H1 (cell line): Measurements from ENCODE around the gene ANKLE1. TPM values are rescaled to one million over a fixed set of nuclear protein-coding genes. Genes with fewer than 3 reads are reported as not detected.

Experiments used
- BACH1 ChIP-seq: IDR thresholded peaks from 2 replicates; pipeline ENCODE4 v1.6.1; 2012; ENCODE audit warnings: low read length, improper control_type of control experiment
- CHD2 ChIP-seq: IDR thresholded peaks from 2 replicates; pipeline ENCODE4 v1.6.1; 2012; ENCODE audit warnings: low read length, improper control_type of control experiment
- KDM5A ChIP-seq: fragments of 200-600 bp; IDR thresholded peaks from 2 replicates; pipeline ENCODE4 v1.7.1; 2012; ENCODE audit warnings: mild to moderate bottlenecking, low read length, inconsistent platforms, mixed read lengths
- polyA plus RNA-seq, 7 experiments: library from polyadenylated mRNA; depleted of rRNA in 3 of 7; stranded (reverse) in 5 of 7; unstranded in 2 of 7; fragments of >200 nt in 5 of 7; fragments of 200-250 nt in 2 of 7; gene quantifications; 1 replicate in 5 of 7; 2 replicates in 1 of 7; 4 replicates in 1 of 7; pipeline versions ENCODE4 v1.2.1 to v1.2.3, GENCODE V29; 2011 to 2013; ENCODE audit warnings: missing spikeins in 2 of 7, mixed read lengths in 2 of 7
- total RNA-seq: library from RNA; stranded (reverse); fragmentation: NEBNext Ultra II Directional; extraction: Animal tissue kit (Norgen Biotek cat#: 25700); gene quantifications from 2 replicates; pipeline ENCODE4 v1.2.1, GENCODE V29; 2021
- TF ChIP-seq, protein P1 (sequence below): fragments of 300-600 bp; sonication (generic); IDR thresholded peaks from 2 replicates; pipeline ENCODE4 v1.7.1; 2012; ENCODE audit warnings: low read length, moderate library complexity, mild to moderate bottlenecking, inconsistent platforms; ENCODE audit not compliant: insufficient replicate concordance
- TF ChIP-seq, protein P2 (sequence below): IDR thresholded peaks from 2 replicates; pipeline ENCODE4 v1.6.1; 2011; ENCODE audit warnings: low read length, improper control_type of control experiment

ANKLE1 gene
- total and polyA plus RNA-seq, 2 of the 8 experiments (the other 6 are each of a cell fraction or from before 2014, with no cell fraction given): 6.1 to 9.6 TPM

DNA sequence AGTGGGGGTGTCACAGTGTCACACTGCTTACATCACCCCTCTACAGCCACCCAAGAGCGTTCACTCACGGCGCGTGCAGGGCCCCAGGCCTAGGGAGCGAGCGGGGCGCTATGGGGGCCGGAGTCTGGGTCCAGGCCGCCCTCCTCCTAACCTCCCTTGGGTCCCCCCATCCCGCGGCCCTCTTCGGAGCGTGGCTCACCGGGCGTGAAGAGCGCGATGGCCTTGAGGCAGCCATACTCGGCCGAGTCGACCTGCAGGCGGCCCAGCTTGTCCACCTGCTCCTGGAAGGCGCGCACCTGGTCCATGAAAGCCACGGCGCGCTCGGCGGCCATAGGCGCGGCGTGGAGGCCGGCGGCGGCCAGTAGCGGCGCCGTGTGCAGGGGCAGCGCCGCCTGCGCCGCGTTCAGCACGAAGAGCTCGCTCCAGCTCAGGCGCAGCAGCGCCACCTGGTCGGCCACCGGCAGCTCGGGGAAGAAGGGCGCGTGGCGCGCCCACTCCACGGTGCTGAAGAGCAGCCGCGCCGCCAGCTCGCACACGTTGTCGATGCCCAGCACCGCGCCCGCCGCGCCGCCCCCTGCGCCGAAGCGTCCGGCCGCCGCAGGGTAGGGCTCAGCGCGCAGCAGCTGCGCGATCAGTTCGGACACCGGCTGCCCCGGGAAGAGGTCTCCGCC is 46.3 kb upstream of the ANKLE1 start (continued):
- TF ChIP-seq, protein P1, sequence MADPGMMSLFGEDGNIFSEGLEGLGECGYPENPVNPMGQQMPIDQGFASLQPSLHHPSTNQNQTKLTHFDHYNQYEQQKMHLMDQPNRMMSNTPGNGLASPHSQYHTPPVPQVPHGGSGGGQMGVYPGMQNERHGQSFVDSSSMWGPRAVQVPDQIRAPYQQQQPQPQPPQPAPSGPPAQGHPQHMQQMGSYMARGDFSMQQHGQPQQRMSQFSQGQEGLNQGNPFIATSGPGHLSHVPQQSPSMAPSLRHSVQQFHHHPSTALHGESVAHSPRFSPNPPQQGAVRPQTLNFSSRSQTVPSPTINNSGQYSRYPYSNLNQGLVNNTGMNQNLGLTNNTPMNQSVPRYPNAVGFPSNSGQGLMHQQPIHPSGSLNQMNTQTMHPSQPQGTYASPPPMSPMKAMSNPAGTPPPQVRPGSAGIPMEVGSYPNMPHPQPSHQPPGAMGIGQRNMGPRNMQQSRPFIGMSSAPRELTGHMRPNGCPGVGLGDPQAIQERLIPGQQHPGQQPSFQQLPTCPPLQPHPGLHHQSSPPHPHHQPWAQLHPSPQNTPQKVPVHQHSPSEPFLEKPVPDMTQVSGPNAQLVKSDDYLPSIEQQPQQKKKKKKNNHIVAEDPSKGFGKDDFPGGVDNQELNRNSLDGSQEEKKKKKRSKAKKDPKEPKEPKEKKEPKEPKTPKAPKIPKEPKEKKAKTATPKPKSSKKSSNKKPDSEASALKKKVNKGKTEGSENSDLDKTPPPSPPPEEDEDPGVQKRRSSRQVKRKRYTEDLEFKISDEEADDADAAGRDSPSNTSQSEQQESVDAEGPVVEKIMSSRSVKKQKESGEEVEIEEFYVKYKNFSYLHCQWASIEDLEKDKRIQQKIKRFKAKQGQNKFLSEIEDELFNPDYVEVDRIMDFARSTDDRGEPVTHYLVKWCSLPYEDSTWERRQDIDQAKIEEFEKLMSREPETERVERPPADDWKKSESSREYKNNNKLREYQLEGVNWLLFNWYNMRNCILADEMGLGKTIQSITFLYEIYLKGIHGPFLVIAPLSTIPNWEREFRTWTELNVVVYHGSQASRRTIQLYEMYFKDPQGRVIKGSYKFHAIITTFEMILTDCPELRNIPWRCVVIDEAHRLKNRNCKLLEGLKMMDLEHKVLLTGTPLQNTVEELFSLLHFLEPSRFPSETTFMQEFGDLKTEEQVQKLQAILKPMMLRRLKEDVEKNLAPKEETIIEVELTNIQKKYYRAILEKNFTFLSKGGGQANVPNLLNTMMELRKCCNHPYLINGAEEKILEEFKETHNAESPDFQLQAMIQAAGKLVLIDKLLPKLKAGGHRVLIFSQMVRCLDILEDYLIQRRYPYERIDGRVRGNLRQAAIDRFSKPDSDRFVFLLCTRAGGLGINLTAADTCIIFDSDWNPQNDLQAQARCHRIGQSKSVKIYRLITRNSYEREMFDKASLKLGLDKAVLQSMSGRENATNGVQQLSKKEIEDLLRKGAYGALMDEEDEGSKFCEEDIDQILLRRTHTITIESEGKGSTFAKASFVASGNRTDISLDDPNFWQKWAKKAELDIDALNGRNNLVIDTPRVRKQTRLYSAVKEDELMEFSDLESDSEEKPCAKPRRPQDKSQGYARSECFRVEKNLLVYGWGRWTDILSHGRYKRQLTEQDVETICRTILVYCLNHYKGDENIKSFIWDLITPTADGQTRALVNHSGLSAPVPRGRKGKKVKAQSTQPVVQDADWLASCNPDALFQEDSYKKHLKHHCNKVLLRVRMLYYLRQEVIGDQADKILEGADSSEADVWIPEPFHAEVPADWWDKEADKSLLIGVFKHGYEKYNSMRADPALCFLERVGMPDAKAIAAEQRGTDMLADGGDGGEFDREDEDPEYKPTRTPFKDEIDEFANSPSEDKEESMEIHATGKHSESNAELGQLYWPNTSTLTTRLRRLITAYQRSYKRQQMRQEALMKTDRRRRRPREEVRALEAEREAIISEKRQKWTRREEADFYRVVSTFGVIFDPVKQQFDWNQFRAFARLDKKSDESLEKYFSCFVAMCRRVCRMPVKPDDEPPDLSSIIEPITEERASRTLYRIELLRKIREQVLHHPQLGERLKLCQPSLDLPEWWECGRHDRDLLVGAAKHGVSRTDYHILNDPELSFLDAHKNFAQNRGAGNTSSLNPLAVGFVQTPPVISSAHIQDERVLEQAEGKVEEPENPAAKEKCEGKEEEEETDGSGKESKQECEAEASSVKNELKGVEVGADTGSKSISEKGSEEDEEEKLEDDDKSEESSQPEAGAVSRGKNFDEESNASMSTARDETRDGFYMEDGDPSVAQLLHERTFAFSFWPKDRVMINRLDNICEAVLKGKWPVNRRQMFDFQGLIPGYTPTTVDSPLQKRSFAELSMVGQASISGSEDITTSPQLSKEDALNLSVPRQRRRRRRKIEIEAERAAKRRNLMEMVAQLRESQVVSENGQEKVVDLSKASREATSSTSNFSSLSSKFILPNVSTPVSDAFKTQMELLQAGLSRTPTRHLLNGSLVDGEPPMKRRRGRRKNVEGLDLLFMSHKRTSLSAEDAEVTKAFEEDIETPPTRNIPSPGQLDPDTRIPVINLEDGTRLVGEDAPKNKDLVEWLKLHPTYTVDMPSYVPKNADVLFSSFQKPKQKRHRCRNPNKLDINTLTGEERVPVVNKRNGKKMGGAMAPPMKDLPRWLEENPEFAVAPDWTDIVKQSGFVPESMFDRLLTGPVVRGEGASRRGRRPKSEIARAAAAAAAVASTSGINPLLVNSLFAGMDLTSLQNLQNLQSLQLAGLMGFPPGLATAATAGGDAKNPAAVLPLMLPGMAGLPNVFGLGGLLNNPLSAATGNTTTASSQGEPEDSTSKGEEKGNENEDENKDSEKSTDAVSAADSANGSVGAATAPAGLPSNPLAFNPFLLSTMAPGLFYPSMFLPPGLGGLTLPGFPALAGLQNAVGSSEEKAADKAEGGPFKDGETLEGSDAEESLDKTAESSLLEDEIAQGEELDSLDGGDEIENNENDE: no peak
- TF ChIP-seq CHD2 (no peak), KDM5A (no peak), BACH1 (peak; percentile 86)
- TF ChIP-seq, protein P2, sequence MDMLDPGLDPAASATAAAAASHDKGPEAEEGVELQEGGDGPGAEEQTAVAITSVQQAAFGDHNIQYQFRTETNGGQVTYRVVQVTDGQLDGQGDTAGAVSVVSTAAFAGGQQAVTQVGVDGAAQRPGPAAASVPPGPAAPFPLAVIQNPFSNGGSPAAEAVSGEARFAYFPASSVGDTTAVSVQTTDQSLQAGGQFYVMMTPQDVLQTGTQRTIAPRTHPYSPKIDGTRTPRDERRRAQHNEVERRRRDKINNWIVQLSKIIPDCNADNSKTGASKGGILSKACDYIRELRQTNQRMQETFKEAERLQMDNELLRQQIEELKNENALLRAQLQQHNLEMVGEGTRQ: no peak
- TF ChIP-seq, all 59 proteins: peak for 13
